K562 (cell line): ENCODE measurements around the gene CRADD. TPM values are rescaled to one million over a fixed set of nuclear protein-coding genes. Genes with fewer than 3 reads are reported as not detected.

ENCODE experiments used
- ATAC-seq: fragments of 200-7000 bp; cut with Tn5 transposase; 3 replicates; pipeline ENCODE4 v1.9.1; 2020; ENCODE audit warnings: moderate library complexity
- BruUV-seq: library from RNA; stranded (reverse); fragments of 400-500 nt; replicated peaks from 2 replicates; lab custom pipeline; 2021; lab: Mats Ljungman, UMichigan
- CTCF ChIA-PET: fragments of 300-600 bp; formaldehyde crosslinking; extraction: SDS; loops from one replicate; lab custom pipeline; 2021; ENCODE audit warnings: low intra/inter-chr PET ratio; lab: Yijun Ruan, JAX
- POLR2A ChIA-PET: fragments of 300-600, 350-650 bp; sonication (Branson Sonifier 250); formaldehyde crosslinking; extraction: SDS; loops from one replicate; lab custom pipeline; 2021; ENCODE audit warnings: antibody characterized with exemption, inconsistent platforms; lab: Yijun Ruan, JAX
- DNase-seq, 4 experiments: peaks; one replicate each; pipeline versions ENCODE4 v3.0.0 to v3.0.0-alpha.2; 2011 to 2018; ENCODE audit warnings: low spot score in 3 of 4, mixed read lengths in 3 of 4; ENCODE audit errors: extremely low read depth in 1 of 4
- FAIRE-seq: peaks from 2 replicates; lab custom pipeline; 2011; peaks lifted over from hg19 to GRCh38; lab: Jason Lieb, UNC
- H2AFZ ChIP-seq: 2 replicates; pipeline ENCODE4 v1.6.0; 2011; ENCODE audit warnings: low read depth, low read length, control low read depth, inconsistent platforms
- H3K27ac ChIP-seq: fragments of 200-600 bp; 3 replicates; pipeline ENCODE4 v1.8.0; 2011; ENCODE audit warnings: low read depth, mild to moderate bottlenecking, control low read depth, inconsistent platforms, low read length, moderate library complexity, mixed read lengths; ENCODE audit errors: extremely low read depth
- H3K27me3 ChIP-seq, 2 experiments: fragments of 300-600 bp in 1 of 2; 2 replicates in 1 of 2; 3 replicates in 1 of 2; pipeline versions ENCODE4 v1.6.0 to v1.8.0; 2011; ENCODE audit warnings: inconsistent platforms in 2 of 2, low read length in 2 of 2, mild to moderate bottlenecking in 1 of 2, mixed read lengths in 1 of 2, moderate library complexity in 1 of 2; ENCODE audit not compliant: control insufficient read depth in 2 of 2, insufficient read depth in 2 of 2
- H3K36me3 ChIP-seq: fragments of 300-600 bp; 3 replicates; pipeline ENCODE4 v1.8.0; 2011; ENCODE audit warnings: mild to moderate bottlenecking, low read length, inconsistent platforms; ENCODE audit not compliant: control insufficient read depth, insufficient read depth
- H3K4me1 ChIP-seq, 2 experiments: fragments of 200-600 bp in 1 of 2; replicated peaks in 1 of 2; 2 replicates in 1 of 2; 3 replicates in 1 of 2; pipeline versions ENCODE4 v1.5.1 to v1.8.0; 2011; ENCODE audit warnings: inconsistent platforms in 2 of 2, low read length in 2 of 2, mild to moderate bottlenecking in 1 of 2, mixed read lengths in 1 of 2, moderate library complexity in 1 of 2; ENCODE audit not compliant: control insufficient read depth in 2 of 2, insufficient read depth in 2 of 2
- H3K4me2 ChIP-seq: 2 replicates; pipeline ENCODE4 v1.6.1; 2011; ENCODE audit warnings: low read length, control low read depth, inconsistent platforms, mixed read lengths; ENCODE audit not compliant: insufficient read depth
- H3K4me3 ChIP-seq: fragments of 200-600 bp; sonication (generic), shearing (Covaris generic); 2 replicates; pipeline ENCODE4 v1.5.1; 2016; ENCODE audit warnings: control low read depth, inconsistent platforms
- H3K79me2 ChIP-seq: fragments of 200-600 bp; 3 replicates; pipeline ENCODE4 v1.8.0; 2011; ENCODE audit warnings: low read length, inconsistent platforms; ENCODE audit not compliant: control insufficient read depth, insufficient read depth
- H3K9ac ChIP-seq, 2 experiments: 2 replicates each; pipeline versions ENCODE4 v1.6.0 to v1.6.1; 2011; ENCODE audit warnings: low read depth in 2 of 2, low read length in 2 of 2, control low read depth in 1 of 2, inconsistent platforms in 1 of 2, mild to moderate bottlenecking in 1 of 2, mixed read lengths in 1 of 2; ENCODE audit not compliant: insufficient read depth in 1 of 2
- H3K9me1 ChIP-seq: one replicate; pipeline ENCODE4 v1.6.0; 2011; ENCODE audit warnings: inconsistent platforms, mild to moderate bottlenecking, low read length, moderate library complexity; ENCODE audit not compliant: control insufficient read depth, insufficient read depth
- H3K9me3 ChIP-seq: replicated peaks from 2 replicates; pipeline ENCODE4 v1.5.1; 2011; ENCODE audit warnings: low read depth, low read length, inconsistent platforms; ENCODE audit not compliant: control insufficient read depth, insufficient read depth
- H4K20me1 ChIP-seq: replicated peaks from 2 replicates; pipeline ENCODE4 v1.6.1; 2011; ENCODE audit warnings: low read length, inconsistent platforms, mixed read lengths; ENCODE audit not compliant: control insufficient read depth, insufficient read depth
- FOS ChIP-seq: IDR thresholded peaks from 3 replicates; pipeline ENCODE4 v1.6.1; 2011; ENCODE audit not compliant: insufficient read length; ENCODE audit errors: extremely low read depth
- FOXA1 ChIP-seq: fragments of 450-650 bp; IDR thresholded peaks from 2 replicates; pipeline ENCODE4 v1.6.1; 2016; ENCODE audit warnings: mild to moderate bottlenecking, borderline replicate concordance
- MAFG ChIP-seq: fragments of 450-650 bp; conservative IDR thresholded peaks from 2 replicates; pipeline ENCODE4 v1.6.1; 2016; ENCODE audit warnings: missing genetic modification characterization, missing compliant biosample characterization
- MCM3 ChIP-seq: fragments of 450-650 bp; IDR thresholded peaks from 2 replicates; pipeline ENCODE4 v1.6.1; 2016
- THRAP3 ChIP-seq: fragments of 450-650 bp; IDR thresholded peaks from 2 replicates; pipeline ENCODE4 v1.6.1; 2016; ENCODE audit warnings: mild to moderate bottlenecking, inconsistent platforms, borderline replicate concordance
- ZNF239 ChIP-seq: fragments of 250-450 bp; sonication (Bioruptor Pico); IDR thresholded peaks from 2 replicates; pipeline ENCODE4 v1.4.0; 2020; ENCODE audit warnings: mild to moderate bottlenecking
- ZNF282 ChIP-seq: sonication (generic); formaldehyde crosslinking; IDR thresholded peaks from 2 replicates; pipeline ENCODE4 v1.8.1; 2023; ENCODE audit warnings: missing genetic modification reagents
- WGBS: fragments of 100-300 bp; shearing (Covaris generic); methylation state at CpG from one replicate; pipeline ENCODE4 v1.1.6; 2016; ENCODE audit warnings: low coverage, mixed read lengths; ENCODE audit not compliant: insufficient coverage; ENCODE audit errors: missing lambda C conversion rate; 5-methylcytosine and 5-hydroxymethylcytosine counted together
- in situ Hi-C: fragments of 300-500 bp; cut with MboI; formaldehyde crosslinking; loops from 4 replicates; pipeline ENCODE4 v1.15.0; 2018; ENCODE audit warnings: inconsistent platforms, mixed read lengths
- intact Hi-C: fragments of 100-400 bp; cut with micrococcal nuclease; formaldehyde crosslinking; loops from 2 replicates; pipeline ENCODE4 v1.14.2; 2022
- polyA plus RNA-seq, 8 experiments: library from polyadenylated mRNA; depleted of rRNA in 4 of 8; stranded (reverse) in 5 of 8; unstranded in 3 of 8; fragments of >200 nt; fragmentation: Nextera tagmentation in 2 of 8; fragmentation: Illumina TruSeq in 1 of 8; extraction: Ambion mirVana in 2 of 8; extraction: Trizol in 1 of 8; gene quantifications; 2 replicates each; pipeline versions ENCODE4 v1.2.1 to v1.2.3, GENCODE V29; 2011 to 2014; ENCODE audit warnings: inconsistent platforms in 1 of 8, missing spikeins in 1 of 8
- total RNA-seq, 7 experiments: library from RNA; depleted of rRNA in 6 of 7; stranded (reverse); fragments of >200 nt in 6 of 7; fragmentation: Illumina TruSeq in 2 of 7; extraction: Trizol in 2 of 7; gene quantifications; 2 replicates each; pipeline versions ENCODE4 v1.2.1 to v1.2.3, GENCODE V29; 2011 to 2021; ENCODE audit warnings: low replicate concordance in 1 of 7

CRADD gene
- total and polyA plus RNA-seq, 9 of the 15 experiments (the other 6 are each of a cell fraction or from before 2014, with no cell fraction given): 20.5 to 41.1 (median 25.9) TPM

DNA sequence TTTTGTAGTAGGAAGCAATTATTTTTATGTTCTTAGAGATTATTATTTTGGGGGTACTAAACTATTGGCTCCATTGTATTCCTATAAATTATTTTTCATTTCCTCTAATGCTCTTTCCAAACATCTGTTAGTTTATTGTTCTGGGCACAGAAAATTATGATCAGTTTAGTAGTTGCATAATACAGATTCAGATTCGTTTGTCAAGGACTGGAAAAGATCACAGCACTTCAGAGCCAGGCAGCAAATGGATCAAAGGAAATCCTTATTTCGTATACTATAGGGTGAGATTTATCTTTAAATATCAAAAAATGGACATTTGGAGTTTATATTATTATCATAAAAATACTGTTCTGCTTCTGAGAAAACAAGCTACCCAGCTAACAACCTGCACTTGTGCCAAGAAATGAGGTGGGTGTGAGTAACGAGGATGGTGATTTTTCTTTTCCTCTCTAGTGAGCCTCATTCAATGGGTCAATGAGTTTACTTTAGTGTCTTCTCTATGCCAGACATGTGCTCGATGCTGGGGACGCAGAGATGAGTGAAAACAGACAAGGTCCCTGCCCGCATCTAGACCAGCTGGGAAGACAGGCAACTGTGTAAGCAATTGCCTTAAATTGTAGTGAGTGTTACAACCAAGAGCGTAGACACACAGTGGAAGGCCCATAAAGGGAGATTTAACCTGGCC lies 262.6 kb downstream of the CRADD start:
- Histone ChIP-seq H4K20me1 (no peaks in the 10 kb centered on the region), H3K27ac (no peak overlapping the region), H3K4me3 (no peak overlapping the region), H3K36me3 (no peaks in the 10 kb centered on the region), H3K27me3 (no peaks in the 10 kb centered on the region), H3K4me2 (no peak overlapping the region), H3K9me1 (no peaks in the 10 kb centered on the region), H3K79me2 (no peaks in the 10 kb centered on the region), H3K4me1 (peaks cover 0 to 24% of the 10 kb centered on the region in 2 experiments; a peak in 4 of 5 replicates), H3K9me3 (peaks cover 11% of the 10 kb centered on the region), H3K9ac (no peak overlapping the region), H2AFZ (no peak overlapping the region)
- no peak for FAIRE-seq
- DNase-seq: no peak
- TF ChIP-seq ZNF239 (CRISPR knock-in tag) (no peak), MAFG (no peak), ZNF282 (CRISPR knock-in tag) (no peak), MCM3 (no peak), FOS (no peak), FOXA1 (no peak), THRAP3 (no peak)
- 63% methylated on average over 7 of the region's 7 CpGs for WGBS
- BruUV-seq: no TSS peak
- no peak for ATAC-seq
- ChIA-PET CTCF (no interaction called here), POLR2A (no interaction called here)
- intact Hi-C loops: no loop called here
- in situ Hi-C loops: no loop called here
